NB4 (cell line): ENCODE data around the gene TRIM69.

Experiments
- DNase-seq: peaks from one replicate; pipeline ENCODE4 v3.0.0; 2010; ENCODE audit warnings: low read depth
- H3K4me3 ChIP-seq: one replicate; pipeline ENCODE4 v1.5.1; 2011; ENCODE audit warnings: mild to moderate bottlenecking, low read depth, low read length, moderate library complexity
- CTCF ChIP-seq: IDR thresholded peaks from one replicate; pipeline ENCODE4 v1.5.1; 2012; ENCODE audit warnings: low read depth, low read length
- MAX ChIP-seq: IDR thresholded peaks from 2 replicates; pipeline ENCODE4 v1.6.1; 2011; ENCODE audit warnings: low read depth, low read length
- MYC ChIP-seq: IDR thresholded peaks from 2 replicates; pipeline ENCODE4 v1.6.1; 2011; ENCODE audit warnings: low read depth, low read length
- POLR2A ChIP-seq: IDR thresholded peaks from 2 replicates; pipeline ENCODE4 v1.6.1; 2011; ENCODE audit warnings: mild to moderate bottlenecking; ENCODE audit not compliant: insufficient read length; ENCODE audit errors: extremely low read depth

TRIM69 gene

GRCh38 chr15:44811337-44811736 lies 75.0 kb downstream of the TRIM69 start:
- no peak for TF ChIP-seq MAX
- no peak for TF ChIP-seq MYC
- TF ChIP-seq POLR2A: no peak
- no peak for TF ChIP-seq CTCF
- DNase-seq: no peak
- H3K4me3 ChIP-seq: no peak overlapping the region

DNA sequence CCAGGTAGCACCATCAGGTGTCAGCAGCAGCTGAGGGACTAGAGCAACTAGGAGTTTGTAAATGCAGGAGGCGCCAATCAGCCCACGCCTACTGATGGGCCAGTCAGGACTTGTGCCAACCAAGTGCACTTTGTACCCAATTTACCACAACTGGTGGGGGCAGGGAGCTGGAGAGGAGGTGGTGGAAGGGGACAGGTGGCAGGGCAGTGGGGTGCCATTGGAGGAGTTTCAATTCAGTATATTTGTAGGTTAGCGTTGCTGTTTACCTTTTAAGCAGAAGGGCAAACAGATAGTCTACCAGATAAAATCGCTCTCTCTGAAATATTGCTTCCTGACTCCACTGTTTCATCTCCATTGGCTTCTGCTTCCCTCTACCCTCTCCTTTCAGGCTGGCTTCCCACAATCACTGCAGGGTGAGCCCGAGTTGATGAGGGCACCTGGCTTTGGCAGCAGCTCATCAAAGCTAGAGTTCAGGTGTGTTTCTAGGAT lies 75.7 kb downstream of the TRIM69 start:
- TF ChIP-seq MYC (no peak), CTCF (no peak), POLR2A (no peak), MAX (no peak)
- DNase-seq: no peak
- H3K4me3 ChIP-seq: no peak overlapping the region

DNA sequence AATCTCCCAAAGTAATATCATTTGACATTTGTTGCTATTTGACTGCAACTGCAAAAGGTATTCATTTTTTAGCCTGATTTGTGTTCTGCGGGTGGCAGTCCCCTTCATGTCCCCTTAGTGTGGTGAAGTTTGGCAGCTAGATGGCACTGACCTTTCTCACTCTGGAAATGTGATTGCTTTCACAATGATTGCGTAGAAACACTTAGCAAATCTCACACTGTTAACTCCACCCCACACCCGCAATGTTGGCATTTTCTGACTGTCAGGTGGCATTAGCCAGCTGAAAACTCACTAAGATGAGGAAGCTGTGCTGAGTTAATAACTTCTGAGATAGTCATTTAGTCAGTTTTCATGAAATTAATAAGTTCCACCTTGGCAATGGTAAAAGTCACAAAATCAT lies 76.9 kb downstream of the TRIM69 start:
- peak; percentile 4 for DNase-seq
- TF ChIP-seq MAX: no peak
- TF ChIP-seq CTCF: no peak
- TF ChIP-seq MYC: no peak
- TF ChIP-seq POLR2A: no peak
- no peak overlapping the region for H3K4me3 ChIP-seq
